Measurements from ENCODE around the gene LMF1. TPM values are rescaled to one million over a fixed set of nuclear protein-coding genes. Genes with fewer than 3 reads are reported as not detected.
A peak's percentile ranks its signal among the peaks of the same experiment; 100 is the strongest.

The LMF1 gene
- 2.1 and 2.6 TPM in 2 replicates for total RNA-seq

- TF ChIP-seq CTCF (IDR thresholded peaks at IDR 0.05; ENCODE audit: insufficient read depth, low read length, severe bottlenecking), result no peak
- no peaks in the 10 kb centered on the region for H3K36me3 ChIP-seq (ENCODE audit: control insufficient read depth, insufficient read depth, low read length)
- DNase-seq (ENCODE audit: low read depth), result peak; percentile 62
- no peaks in the 10 kb centered on the region for H3K27me3 ChIP-seq (ENCODE audit: control insufficient read depth, insufficient read depth, low read length)
- peak within 1 kb of the TSS; percentile 77 for H3K4me3 ChIP-seq (ENCODE audit: low read depth, low read length)
- FAIRE-seq, result no peak
Observed at GRCh38 chr16:970766-971581, at the start of gene LMF1. LMF1 (minus strand) TSS chr16:970984; CDS start chr16:970980, 4 bp downstream.

DNA sequence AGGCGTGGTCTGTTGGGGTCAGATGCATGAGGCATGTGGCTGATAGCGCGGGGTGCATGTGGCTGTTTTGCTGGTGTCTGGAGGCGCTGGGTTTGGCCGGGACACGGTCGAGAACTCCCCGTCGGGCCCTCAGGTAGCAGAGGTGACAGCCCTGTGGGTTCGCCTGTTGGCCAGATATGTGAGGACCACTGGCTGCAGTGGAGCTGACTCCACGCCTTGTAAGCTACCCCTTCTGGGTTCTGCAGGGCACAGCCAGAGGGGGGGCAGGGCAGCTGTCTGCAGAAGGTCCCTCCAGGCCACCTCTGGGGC, 49.3 kb upstream of the LMF1 start:
- DNase-seq (ENCODE audit: low read depth) (no peak), FAIRE-seq (no peak)
- Histone ChIP-seq H3K36me3 (ENCODE audit: control insufficient read depth, insufficient read depth, low read length) (no peaks in the 10 kb centered on the region), H3K27me3 (ENCODE audit: control insufficient read depth, insufficient read depth, low read length) (no peaks in the 10 kb centered on the region), H3K4me3 (ENCODE audit: low read depth, low read length) (no peak overlapping the region)
- TF ChIP-seq CTCF (IDR thresholded peaks at IDR 0.05; ENCODE audit: insufficient read depth, low read length, severe bottlenecking), result no peak

- Histone ChIP-seq H3K4me3 (ENCODE audit: low read depth, low read length) (no peak overlapping the region), H3K27me3 (ENCODE audit: control insufficient read depth, insufficient read depth, low read length) (no peaks in the 10 kb centered on the region), H3K36me3 (ENCODE audit: control insufficient read depth, insufficient read depth, low read length) (no peaks in the 10 kb centered on the region)
- DNase-seq (ENCODE audit: low read depth) (no peak), FAIRE-seq (no peak)
- no peak for TF ChIP-seq CTCF (IDR thresholded peaks at IDR 0.05; ENCODE audit: insufficient read depth, low read length, severe bottlenecking)
Observed at GRCh38 chr16:1019231-1020090, 48.7 kb upstream of the LMF1 start.

DNA sequence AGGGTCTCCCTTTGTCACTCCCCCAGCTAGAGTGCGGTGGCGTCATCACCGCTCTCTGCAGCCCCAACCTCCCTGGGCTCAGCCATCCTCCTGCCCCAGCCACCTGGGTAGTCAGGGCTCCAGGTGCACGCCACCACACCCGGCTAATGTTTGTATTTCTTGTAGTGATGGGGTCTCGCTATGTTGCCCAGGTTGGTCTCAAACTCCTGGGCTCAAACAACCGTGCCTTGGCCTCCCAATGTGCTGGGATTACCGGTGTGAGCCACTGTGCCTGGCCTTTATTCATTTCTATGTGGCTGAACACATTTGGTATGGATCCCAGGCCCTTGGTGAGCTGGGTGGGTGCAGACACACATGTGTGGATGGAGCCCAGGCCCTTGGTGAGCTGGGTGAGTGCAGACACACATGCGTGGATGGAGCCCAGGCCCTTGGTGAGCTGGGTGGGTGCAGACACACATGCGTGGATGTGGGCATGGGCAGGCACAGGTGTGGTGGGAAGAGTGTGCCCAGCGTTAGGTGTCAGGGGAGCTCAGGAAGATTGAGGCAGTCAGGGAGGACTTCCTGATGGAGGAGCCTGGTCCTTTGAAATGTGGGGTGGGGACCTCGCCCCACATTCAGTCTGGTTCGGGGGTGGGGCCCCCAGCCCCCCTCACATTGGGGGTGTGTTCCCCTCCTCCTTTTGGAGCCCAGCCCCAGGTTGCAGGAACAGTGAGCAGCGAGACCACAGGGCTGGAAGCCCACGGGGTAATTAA, 47.8 kb upstream of the LMF1 start:
- Histone ChIP-seq H3K27me3 (ENCODE audit: control insufficient read depth, insufficient read depth, low read length) (no peaks in the 10 kb centered on the region), H3K36me3 (ENCODE audit: control insufficient read depth, insufficient read depth, low read length) (no peaks in the 10 kb centered on the region), H3K4me3 (ENCODE audit: low read depth, low read length) (no peak overlapping the region)
- FAIRE-seq, result no peak
- DNase-seq (ENCODE audit: low read depth), result no peak
- TF ChIP-seq CTCF (IDR thresholded peaks at IDR 0.05; ENCODE audit: insufficient read depth, low read length, severe bottlenecking), result no peak

DNA sequence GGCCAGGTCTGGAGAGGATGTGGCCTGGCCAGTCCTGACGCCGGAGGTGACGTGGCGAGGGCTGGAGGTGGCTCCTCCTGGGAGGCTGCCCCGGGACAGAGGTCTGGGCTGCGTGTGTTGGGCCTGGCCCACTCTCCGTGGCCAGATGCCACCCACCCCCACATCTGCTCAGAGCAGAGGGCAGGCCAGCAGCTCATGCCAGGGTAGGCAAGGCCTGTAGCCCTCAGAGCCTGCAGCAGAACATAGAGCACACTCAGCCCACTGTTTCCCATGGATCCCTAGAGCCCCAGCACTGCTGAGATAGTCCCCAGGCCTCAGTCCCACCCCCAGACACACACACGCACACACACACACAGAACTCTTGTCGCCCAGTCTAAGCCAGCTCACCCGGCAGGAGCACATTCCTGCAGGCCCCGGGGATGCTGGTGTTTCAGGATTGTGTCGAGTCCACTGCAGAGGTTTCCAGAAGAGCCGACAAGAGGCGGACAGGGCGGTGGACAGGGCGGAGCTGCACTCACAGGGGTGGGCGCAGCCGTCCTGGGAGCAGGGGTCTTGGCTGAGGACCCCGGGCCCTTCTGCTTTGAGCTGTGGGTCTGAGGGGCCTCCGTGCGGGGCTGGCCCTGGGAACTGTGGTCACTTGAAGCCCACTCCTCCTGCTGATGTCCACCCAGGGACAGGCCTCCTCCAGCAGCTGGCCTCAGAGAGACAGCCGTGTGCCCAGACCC, 44.1 kb upstream of the LMF1 start:
- Histone ChIP-seq H3K27me3 (ENCODE audit: control insufficient read depth, insufficient read depth, low read length) (no peaks in the 10 kb centered on the region), H3K36me3 (ENCODE audit: control insufficient read depth, insufficient read depth, low read length) (no peaks in the 10 kb centered on the region), H3K4me3 (ENCODE audit: low read depth, low read length) (no peak overlapping the region)
- FAIRE-seq (no peak), DNase-seq (ENCODE audit: low read depth) (no peak)
- no peak for TF ChIP-seq CTCF (IDR thresholded peaks at IDR 0.05; ENCODE audit: insufficient read depth, low read length, severe bottlenecking)
